Choroid plexus epithelial cell (primary cell): ENCODE data around the gene AFM.

Experiments
- DNase-seq: peaks from one replicate; pipeline ENCODE4 v3.0.0-alpha.2; 2010; ENCODE audit warnings: low read depth
- H3K4me3 ChIP-seq: 2 replicates; pipeline ENCODE4 v1.5.1; 2011; ENCODE audit warnings: low read depth, mild to moderate bottlenecking, control low read depth, low read length, moderate library complexity
- CTCF ChIP-seq: conservative IDR thresholded peaks from 2 replicates; pipeline ENCODE4 v1.5.1; 2011; ENCODE audit warnings: low read depth, mild to moderate bottlenecking, control low read depth, inconsistent platforms, low read length, moderate library complexity

Gene AFM

DNA sequence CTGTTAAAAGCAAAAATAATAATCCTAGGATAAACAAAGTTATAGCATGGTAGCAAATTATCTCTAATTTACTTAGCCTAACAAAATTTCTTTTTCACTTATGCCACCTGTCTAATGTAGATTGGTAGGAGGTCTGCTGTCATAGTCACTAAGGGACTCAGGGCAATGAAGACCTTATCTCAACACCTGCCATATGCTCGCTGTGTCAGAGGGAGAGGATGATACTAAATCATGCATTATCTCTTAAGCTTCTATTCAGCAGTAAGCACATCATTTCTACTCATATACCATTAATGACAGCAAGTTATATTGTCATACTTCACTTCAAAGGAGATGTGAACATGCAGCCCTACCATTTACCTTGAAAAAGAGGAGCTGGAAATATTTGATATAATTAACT is 44.1 kb downstream of the AFM start:
- no peak for TF ChIP-seq CTCF
- H3K4me3 ChIP-seq: no peak overlapping the region
- DNase-seq: no peak

- no peak overlapping the region for H3K4me3 ChIP-seq
- no peak for TF ChIP-seq CTCF
- no peak for DNase-seq
Observed at GRCh38 chr4:73527196-73527595, 45.7 kb downstream of the AFM start.

DNA sequence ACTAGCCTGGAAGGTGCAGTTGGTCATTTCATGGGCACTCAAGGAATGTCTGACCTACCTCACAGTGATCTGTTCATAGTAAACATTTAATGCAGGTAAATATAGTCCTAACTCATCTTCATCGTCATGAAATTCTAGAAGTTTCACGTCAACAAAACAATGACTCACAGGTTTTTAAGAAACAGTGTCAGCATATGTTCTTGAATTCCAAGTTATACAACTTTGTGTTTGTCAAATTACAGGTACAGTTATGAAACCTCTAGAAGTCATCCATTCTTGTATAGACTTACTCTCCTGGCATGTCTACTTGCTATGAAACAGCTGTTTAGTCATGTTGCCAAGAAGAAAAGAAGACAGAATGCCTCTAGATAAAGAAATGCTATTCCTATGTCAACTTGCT is 46.6 kb downstream of the AFM start:
- peak; percentile 6 for DNase-seq
- no peak for TF ChIP-seq CTCF
- no peak overlapping the region for H3K4me3 ChIP-seq

DNA sequence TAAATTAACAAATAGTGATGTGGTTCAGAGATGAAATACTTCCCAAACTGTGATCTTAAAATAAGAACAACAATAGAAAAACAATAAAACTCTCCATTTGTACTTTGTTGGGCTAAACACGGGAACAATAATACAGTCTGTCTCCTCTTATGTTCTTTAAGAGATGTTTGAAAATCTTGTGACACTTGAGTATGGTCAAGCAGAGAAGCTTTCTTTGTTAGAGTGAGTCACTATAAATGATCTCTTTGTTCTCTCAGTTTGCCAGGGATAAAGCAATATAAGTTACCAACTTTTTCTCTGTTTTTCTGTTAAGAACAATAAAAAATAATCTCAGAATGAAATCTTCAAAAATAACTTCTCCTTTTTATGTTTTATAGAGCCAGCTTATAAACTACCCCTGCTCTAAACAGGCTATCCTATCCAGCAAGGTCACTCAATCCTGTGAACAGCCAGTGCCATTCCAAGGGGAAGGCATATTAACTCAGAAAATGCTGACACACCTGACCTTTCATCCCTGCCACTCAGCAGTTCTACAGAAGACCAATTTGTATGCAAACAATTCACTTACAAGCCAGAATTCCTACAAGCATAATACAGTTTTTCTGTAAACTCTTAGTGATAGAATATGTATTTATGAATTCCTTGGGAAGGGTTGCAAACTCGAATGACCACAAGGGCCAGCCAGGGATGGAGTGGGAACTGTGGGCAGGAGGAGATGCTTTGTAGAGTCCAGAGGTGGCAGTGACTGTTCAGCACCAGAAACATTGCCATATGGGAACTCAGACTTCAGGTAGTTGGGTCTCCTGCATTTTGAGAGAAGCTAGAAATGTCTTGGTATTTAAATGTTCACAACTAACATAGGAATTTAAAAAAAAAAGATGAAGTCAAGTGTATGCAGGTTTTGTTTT is 52.2 kb downstream of the AFM start:
- TF ChIP-seq CTCF: no peak
- no peak overlapping the region for H3K4me3 ChIP-seq
- DNase-seq: no peak

DNA sequence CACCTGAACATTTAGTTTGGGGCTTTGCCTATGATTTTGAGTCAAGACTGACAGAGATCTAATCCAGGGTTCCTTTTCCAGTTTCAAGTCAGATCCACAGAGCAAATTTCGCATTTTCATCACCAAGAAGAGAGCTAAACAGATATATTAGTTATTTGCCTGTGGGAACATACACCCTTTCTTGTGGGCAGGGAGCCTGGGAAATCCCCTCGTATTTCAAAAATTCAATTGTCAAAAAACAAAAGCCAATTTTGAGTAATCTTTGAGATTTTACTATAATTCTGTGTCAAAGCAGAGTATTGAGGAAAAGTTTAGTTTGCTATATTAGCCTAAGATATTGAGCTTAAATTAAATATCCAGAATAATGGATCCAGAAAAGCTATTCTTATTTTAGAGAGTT is 56.6 kb downstream of the AFM start:
- no peak for DNase-seq
- H3K4me3 ChIP-seq: no peak overlapping the region
- TF ChIP-seq CTCF: no peak

GRCh38 chr4:73539386-73539785 is 57.8 kb downstream of the AFM start:
- H3K4me3 ChIP-seq: no peak overlapping the region
- no peak for TF ChIP-seq CTCF
- DNase-seq: no peak

DNA sequence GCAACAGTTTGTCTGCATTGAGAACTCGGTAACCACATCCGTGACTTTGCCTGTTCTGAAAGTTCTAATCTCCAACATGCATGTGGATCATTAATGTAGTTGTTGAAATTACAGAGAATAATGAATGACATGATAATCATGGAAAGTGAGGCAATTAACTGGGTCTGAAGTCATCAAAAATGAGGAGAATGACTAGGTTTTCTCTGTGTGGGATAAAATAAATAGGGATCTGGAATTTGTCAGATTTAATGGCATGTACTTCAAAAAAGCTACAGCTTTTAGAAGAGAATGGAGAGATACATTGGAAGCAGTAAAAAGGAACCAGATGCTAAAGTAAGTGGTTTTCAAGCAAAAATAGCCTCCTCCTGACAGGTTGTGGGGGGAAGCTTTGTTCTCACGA is 59.3 kb downstream of the AFM start:
- DNase-seq: no peak

More for the DNA sequence above, 59.3 kb downstream of the AFM start:
- no peak for TF ChIP-seq CTCF
- no peak overlapping the region for H3K4me3 ChIP-seq
